CD14-positive monocyte (primary cell): ENCODE results near the gene CABP2. TPM values are rescaled to one million over a fixed set of nuclear protein-coding genes. Genes with fewer than 3 reads are reported as not detected.

Experiments
- DNase-seq, 3 donors: peaks; one replicate each; pipeline ENCODE4 v3.0.0-alpha.2; 2011 to 2022
- H2AFZ ChIP-seq: 2 replicates; pipeline ENCODE4 v1.6.0; 2012; ENCODE audit warnings: mild to moderate bottlenecking, low read depth, low read length, inconsistent platforms; ENCODE audit not compliant: insufficient read depth, poor library complexity, severe bottlenecking
- H3K27ac ChIP-seq, 2 donors: 1 replicate in 1 of 2; 2 replicates in 1 of 2; pipeline ENCODE4 v1.5.1; 2012 to 2013; ENCODE audit warnings: low read length in 2 of 2, control low read depth in 1 of 2, inconsistent platforms in 1 of 2, low read depth in 1 of 2, mild to moderate bottlenecking in 1 of 2
- H3K27me3 ChIP-seq, 2 donors: one replicate each; pipeline versions ENCODE4 v1.6.0 to v1.6.1; 2011 to 2013; ENCODE audit warnings: low read length in 2 of 2; ENCODE audit not compliant: control insufficient read depth in 2 of 2, insufficient read depth in 2 of 2
- H3K36me3 ChIP-seq, 2 donors: replicated peaks in 1 of 2; 1 replicate in 1 of 2; 2 replicates in 1 of 2; pipeline versions ENCODE4 v1.5.1 to v1.6.1; 2012 to 2013; ENCODE audit warnings: low read length in 2 of 2, control low read depth in 1 of 2, inconsistent platforms in 1 of 2, mild to moderate bottlenecking in 1 of 2; ENCODE audit not compliant: insufficient read depth in 2 of 2, control insufficient read depth in 1 of 2
- H3K4me1 ChIP-seq, 2 donors: 1 replicate in 1 of 2; 2 replicates in 1 of 2; pipeline versions ENCODE4 v1.5.1 to v1.6.1; 2012 to 2013; ENCODE audit warnings: low read length in 2 of 2, control low read depth in 1 of 2, inconsistent platforms in 1 of 2, mild to moderate bottlenecking in 1 of 2, moderate library complexity in 1 of 2; ENCODE audit not compliant: insufficient read depth in 2 of 2, control insufficient read depth in 1 of 2
- H3K4me2 ChIP-seq: replicated peaks from 2 replicates; pipeline ENCODE3; 2012; ENCODE audit warnings: low read length, moderate library complexity, mild to moderate bottlenecking; ENCODE audit not compliant: poor library complexity, severe bottlenecking; ENCODE audit errors: extremely low read depth
- H3K4me3 ChIP-seq, 3 experiments: fragments of 200-600 bp in 1 of 3; sonication (generic) in 1 of 3; replicated peaks in 1 of 3; 1 replicate in 2 of 3; 2 replicates in 1 of 3; pipeline ENCODE4 v1.5.1; 2011 to 2013; ENCODE audit warnings: low read length in 3 of 3, mild to moderate bottlenecking in 3 of 3, control low read depth in 2 of 3, low read depth in 2 of 3, inconsistent platforms in 1 of 3, moderate library complexity in 1 of 3
- H3K79me2 ChIP-seq: 2 replicates; pipeline ENCODE4 v1.6.0; 2012; ENCODE audit warnings: mild to moderate bottlenecking, control low read depth, inconsistent platforms, low read length, moderate library complexity; ENCODE audit not compliant: insufficient read depth
- H3K9ac ChIP-seq: 2 replicates; pipeline ENCODE4 v1.6.0; 2017; ENCODE audit warnings: low read length, mild to moderate bottlenecking; ENCODE audit not compliant: insufficient read depth, poor library complexity, severe bottlenecking
- H3K9me3 ChIP-seq, 2 donors: replicated peaks in 1 of 2; 1 replicate in 1 of 2; 2 replicates in 1 of 2; pipeline versions ENCODE4 v1.5.1 to v1.6.1; 2012 to 2013; ENCODE audit warnings: low read length in 2 of 2, control low read depth in 1 of 2; ENCODE audit not compliant: control insufficient read depth in 1 of 2, insufficient read depth in 1 of 2
- H4K20me1 ChIP-seq: 2 replicates; pipeline ENCODE4 v1.6.0; 2012; ENCODE audit warnings: mild to moderate bottlenecking, low read length, control low read depth, moderate library complexity; ENCODE audit not compliant: insufficient read depth
- H3K27ac Mint-ChIP-seq, 7 donors: one replicate each; pipeline ENCODE4 v1.8.0; 2020; ENCODE audit warnings: mild to moderate bottlenecking in 7 of 7, mixed read lengths in 7 of 7, moderate library complexity in 6 of 7, inconsistent platforms in 2 of 7
- H3K27me3 Mint-ChIP-seq, 3 donors: one replicate each; pipeline ENCODE4 v1.8.0; 2021 to 2022; ENCODE audit warnings: low read depth in 3 of 3, mild to moderate bottlenecking in 3 of 3, mixed read lengths in 3 of 3, moderate library complexity in 3 of 3, inconsistent platforms in 1 of 3
- H3K36me3 Mint-ChIP-seq, 2 donors: one replicate each; pipeline ENCODE4 v1.8.0; 2020; ENCODE audit warnings: mixed read lengths in 2 of 2, inconsistent platforms in 1 of 2, mild to moderate bottlenecking in 1 of 2
- H3K4me1 Mint-ChIP-seq: one replicate; pipeline ENCODE4 v1.8.0; 2020; ENCODE audit warnings: mild to moderate bottlenecking, mixed read lengths
- H3K4me3 Mint-ChIP-seq, 2 donors: one replicate each; pipeline ENCODE4 v1.8.0; 2020; ENCODE audit warnings: mild to moderate bottlenecking in 2 of 2, mixed read lengths in 2 of 2, moderate library complexity in 1 of 2
- H3K9me3 Mint-ChIP-seq, 7 donors: one replicate each; pipeline ENCODE4 v1.8.0; 2020 to 2022; ENCODE audit warnings: mixed read lengths in 7 of 7, mild to moderate bottlenecking in 6 of 7, moderate library complexity in 6 of 7, inconsistent platforms in 2 of 7
- WGBS: methylation state at CpG from one replicate; pipeline ENCODE4 v1.1.5; 2013; ENCODE audit warnings: missing lambda C conversion rate; ENCODE audit not compliant: insufficient coverage; 5-methylcytosine and 5-hydroxymethylcytosine counted together
- intact Hi-C, 2 donors: fragments of 100-400 bp; cut with micrococcal nuclease; formaldehyde crosslinking; loops; one replicate each; pipeline versions ENCODE4 v1.15.0 to v1.15.1; 2023
- polyA plus RNA-seq, 3 donors: library from polyadenylated mRNA; depleted of rRNA in 1 of 3; unstranded in 2 of 3; stranded (reverse) in 1 of 3; fragments of 300-500 nt in 2 of 3; fragments of >200 nt in 1 of 3; fragmentation: Illumina TruSeq in 2 of 3; gene quantifications; 1 replicate in 2 of 3; 2 replicates in 1 of 3; pipeline ENCODE4 v1.2.3, GENCODE V29; 2012 to 2021
- TF ChIP-seq, protein P1 (sequence below): fragments of 200-600 bp; IDR thresholded peaks from one replicate; pipeline ENCODE4 v1.8.0; 2022; ENCODE audit warnings: antibody characterized with exemption, mild to moderate bottlenecking

Gene CABP2
- polyA plus RNA-seq, 3 donors: not detected

DNA sequence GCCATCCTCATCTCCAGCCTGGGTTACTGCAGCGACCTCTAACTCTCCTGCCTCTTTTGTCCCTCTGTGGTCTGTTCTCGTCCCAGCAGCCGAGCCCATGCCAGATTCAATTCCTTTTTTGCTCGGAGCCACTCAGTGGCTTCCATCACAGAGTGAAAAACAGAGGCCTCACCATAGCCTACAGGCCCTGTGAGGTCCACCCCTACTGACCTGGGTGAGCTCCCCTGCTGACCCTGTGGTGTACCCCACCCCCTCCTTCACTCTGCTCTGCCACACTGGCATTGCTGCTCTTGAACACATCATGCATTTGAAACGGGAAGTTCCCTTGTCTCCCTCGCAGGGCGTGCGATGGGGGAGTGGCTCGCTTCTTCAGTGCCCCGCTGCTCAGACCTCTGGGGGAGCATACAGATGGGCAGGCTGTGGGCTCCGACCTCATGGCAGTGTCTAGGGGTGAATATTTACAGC is 38.4 kb downstream of the CABP2 start:
- Histone ChIP-seq H3K79me2 (peaks cover 40% of the 10 kb centered on the region), H3K27ac (peak overlapping the region; percentile 36 to 40), H3K9ac (no peak overlapping the region), H3K36me3 (peaks cover 22 to 36% of the 10 kb centered on the region in 2 donors), H3K4me3 (peak overlapping the region in 1 of 3 experiments; percentile 80), H3K27me3 (no peaks in the 10 kb centered on the region), H4K20me1 (peaks cover 59% of the 10 kb centered on the region), H3K9me3 (no peaks in the 10 kb centered on the region), H2AFZ (peak overlapping the region; percentile 47), H3K4me2 (peak overlapping the region; percentile 62), H3K4me1 (peaks cover 44 to 48% of the 10 kb centered on the region in 2 donors)
- TF ChIP-seq, protein P1, sequence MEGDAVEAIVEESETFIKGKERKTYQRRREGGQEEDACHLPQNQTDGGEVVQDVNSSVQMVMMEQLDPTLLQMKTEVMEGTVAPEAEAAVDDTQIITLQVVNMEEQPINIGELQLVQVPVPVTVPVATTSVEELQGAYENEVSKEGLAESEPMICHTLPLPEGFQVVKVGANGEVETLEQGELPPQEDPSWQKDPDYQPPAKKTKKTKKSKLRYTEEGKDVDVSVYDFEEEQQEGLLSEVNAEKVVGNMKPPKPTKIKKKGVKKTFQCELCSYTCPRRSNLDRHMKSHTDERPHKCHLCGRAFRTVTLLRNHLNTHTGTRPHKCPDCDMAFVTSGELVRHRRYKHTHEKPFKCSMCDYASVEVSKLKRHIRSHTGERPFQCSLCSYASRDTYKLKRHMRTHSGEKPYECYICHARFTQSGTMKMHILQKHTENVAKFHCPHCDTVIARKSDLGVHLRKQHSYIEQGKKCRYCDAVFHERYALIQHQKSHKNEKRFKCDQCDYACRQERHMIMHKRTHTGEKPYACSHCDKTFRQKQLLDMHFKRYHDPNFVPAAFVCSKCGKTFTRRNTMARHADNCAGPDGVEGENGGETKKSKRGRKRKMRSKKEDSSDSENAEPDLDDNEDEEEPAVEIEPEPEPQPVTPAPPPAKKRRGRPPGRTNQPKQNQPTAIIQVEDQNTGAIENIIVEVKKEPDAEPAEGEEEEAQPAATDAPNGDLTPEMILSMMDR: no peak
- peaks cover 37% of the 10 kb centered on the region in 2 donors for H3K36me3 Mint-ChIP-seq
- intact Hi-C loops: no loop called here
- peaks cover 40% of the 10 kb centered on the region for H3K4me1 Mint-ChIP-seq
- peak overlapping the region; percentile 73 to 88 for H3K4me3 Mint-ChIP-seq
- H3K27me3 Mint-ChIP-seq: peaks cover 0 to 2% (median 0%) of the 10 kb centered on the region in 3 donors
- WGBS: 0% methylated on average over 4 of the region's 11 CpGs
- DNase-seq: peak; percentile 61 to 75 (median 65)
- peak overlapping the region; percentile 59 to 91 (median 88) for H3K27ac Mint-ChIP-seq
- H3K9me3 Mint-ChIP-seq: peaks cover 0 to 7% (median 2%) of the 10 kb centered on the region in 7 donors

DNA sequence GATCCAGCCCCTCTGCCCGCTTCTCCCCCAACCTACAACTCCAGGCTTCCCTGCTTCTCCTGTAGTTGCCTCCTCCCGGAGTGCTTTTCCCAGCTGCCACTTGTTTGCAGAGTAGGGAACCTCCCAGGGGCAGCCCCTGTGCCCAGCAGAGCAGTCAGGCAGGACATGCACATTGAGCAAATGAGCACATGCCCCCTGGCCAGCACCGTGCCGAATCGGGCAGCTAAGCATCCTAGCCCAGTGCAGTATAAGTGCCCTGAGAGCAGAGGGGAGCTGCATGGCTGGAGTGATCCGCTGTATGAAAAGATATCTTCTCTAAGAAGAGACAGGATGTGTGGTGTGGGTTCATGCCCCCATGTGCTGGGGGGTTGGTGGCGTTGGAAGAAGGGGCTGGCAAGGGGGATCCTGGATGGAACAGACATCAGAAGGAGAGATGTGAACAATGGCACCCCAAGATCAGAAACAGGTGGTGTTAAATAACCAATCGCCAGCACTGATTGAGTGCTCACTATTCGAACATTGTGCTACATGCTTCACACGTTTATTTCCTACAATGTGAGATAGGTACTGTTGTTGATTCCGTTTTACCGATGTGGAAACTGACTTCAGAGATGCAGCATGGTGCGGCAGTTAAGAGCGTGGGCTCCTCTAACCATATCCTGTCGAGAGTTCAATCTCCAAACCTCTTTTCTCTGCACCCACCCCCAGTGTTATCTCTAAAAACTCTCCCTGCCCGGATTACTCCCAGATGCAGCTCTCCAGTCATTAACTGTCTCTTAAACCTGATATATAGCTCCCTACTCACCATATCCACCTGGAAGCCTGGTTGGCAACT is 39.2 kb downstream of the CABP2 start:
- Mint-ChIP-seq H3K9me3 (peaks cover 0 to 7% (median 2%) of the 10 kb centered on the region in 7 donors), H3K27me3 (peaks cover 2 to 3% (median 2%) of the 10 kb centered on the region in 3 donors), H3K4me3 (peak overlapping the region; percentile 88), H3K36me3 (peaks cover 31% of the 10 kb centered on the region in 2 donors), H3K27ac (peak overlapping the region; percentile 59 to 91 (median 88)), H3K4me1 (peaks cover 40% of the 10 kb centered on the region)
- Histone ChIP-seq H3K4me1 (peaks cover 44 to 48% of the 10 kb centered on the region in 2 donors), H3K9me3 (no peaks in the 10 kb centered on the region), H3K36me3 (peaks cover 14 to 27% of the 10 kb centered on the region in 2 donors), H3K4me3 (peak overlapping the region in 1 of 3 experiments; percentile 80), H3K27ac (peak overlapping the region in 1 of 2 donors; percentile 36), H3K27me3 (no peaks in the 10 kb centered on the region), H3K79me2 (peaks cover 40% of the 10 kb centered on the region), H3K4me2 (peak overlapping the region; percentile 62), H2AFZ (no peak overlapping the region), H3K9ac (no peak overlapping the region), H4K20me1 (peaks cover 51% of the 10 kb centered on the region)
- no peak for DNase-seq
- TF ChIP-seq, protein P1: no peak
- WGBS: 88% methylated on average over 11 of the region's 16 CpGs
- intact Hi-C loops: loop anchor here in 1 of 2 donors (1.0 kb wide), 1 partner anchor 22 kb away; no protein-coding TSS in a partner anchor
